ENCODE measurements around the gene CHPF.

The CHPF gene

DNA sequence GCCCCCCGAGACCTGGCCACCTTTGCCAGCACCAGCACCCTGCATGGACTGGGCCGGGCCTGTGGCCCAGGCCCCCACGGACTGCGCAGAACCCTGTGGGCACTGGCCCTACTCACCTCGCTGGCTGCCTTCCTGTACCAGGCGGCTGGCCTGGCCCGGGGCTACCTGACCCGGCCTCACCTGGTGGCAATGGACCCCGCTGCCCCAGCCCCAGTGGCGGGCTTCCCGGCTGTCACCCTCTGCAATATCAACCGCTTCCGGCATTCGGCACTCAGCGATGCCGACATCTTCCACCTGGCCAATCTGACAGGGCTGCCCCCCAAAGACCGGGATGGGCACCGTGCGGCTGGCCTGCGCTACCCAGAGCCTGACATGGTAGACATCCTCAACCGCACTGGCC lies 28.8 kb downstream of the CHPF start:
- no peak for DNase-seq (ENCODE audit: low read depth in 1 of 2, low spot score in 1 of 2)

DNA sequence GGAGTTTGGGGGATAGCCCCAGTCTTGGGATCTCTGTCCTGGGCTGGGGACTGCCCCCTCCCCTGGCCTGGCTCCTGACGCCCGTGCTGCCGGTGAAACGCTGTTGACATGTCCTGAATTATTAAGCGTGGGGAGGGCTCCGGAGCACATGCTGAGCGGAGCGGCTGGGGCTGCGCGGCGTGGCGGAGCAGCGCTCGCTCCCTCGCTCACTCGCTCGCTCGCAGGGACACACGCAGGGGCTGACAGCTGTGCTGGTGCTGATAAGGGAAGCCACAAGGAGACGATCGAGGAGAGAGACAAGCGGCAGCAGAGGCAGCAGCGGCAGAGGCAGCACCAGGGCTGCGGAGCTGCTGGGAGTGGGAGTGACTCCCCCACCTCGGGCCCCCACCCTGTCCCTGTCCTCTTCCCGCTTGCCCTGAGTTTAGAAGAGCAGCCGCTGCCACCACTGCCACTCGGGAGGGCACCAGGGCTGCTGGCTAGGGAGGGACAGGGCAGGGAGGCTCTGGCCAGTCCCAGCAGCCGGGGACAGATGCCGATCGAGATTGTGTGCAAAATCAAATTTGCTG lies 29.3 kb downstream of the CHPF start, which contains the start of gene ASIC4:
ASIC4 (plus strand) TSS at position 287 of the 566 bp plus-strand sequence; CDS start at position 530, 243 bp downstream.
- DNase-seq (ENCODE audit: low read depth in 1 of 2, low spot score in 1 of 2), result no peak

DNA sequence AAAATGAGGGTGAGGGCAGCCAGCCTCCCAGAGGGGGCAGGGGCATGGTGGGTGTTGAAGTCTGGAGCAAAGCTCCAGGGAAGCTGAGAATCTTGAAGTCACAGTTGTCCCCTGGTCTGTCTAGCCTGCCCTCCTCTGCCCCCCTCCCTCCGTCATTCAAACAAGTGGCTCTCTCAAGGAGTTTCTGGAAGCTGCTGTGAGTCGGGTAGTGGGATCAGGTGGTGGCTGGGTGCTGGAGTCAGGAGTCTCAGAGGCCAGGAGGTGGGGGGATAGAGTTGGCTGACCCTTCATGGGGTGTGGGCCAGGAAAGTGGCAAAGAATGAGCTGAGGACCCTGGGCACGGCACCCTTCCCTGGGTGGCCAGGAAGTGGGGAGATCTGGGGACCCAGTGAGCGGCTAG lies 29.8 kb downstream of the CHPF start:
- no peak for DNase-seq (ENCODE audit: low read depth in 1 of 2, low spot score in 1 of 2)

DNA sequence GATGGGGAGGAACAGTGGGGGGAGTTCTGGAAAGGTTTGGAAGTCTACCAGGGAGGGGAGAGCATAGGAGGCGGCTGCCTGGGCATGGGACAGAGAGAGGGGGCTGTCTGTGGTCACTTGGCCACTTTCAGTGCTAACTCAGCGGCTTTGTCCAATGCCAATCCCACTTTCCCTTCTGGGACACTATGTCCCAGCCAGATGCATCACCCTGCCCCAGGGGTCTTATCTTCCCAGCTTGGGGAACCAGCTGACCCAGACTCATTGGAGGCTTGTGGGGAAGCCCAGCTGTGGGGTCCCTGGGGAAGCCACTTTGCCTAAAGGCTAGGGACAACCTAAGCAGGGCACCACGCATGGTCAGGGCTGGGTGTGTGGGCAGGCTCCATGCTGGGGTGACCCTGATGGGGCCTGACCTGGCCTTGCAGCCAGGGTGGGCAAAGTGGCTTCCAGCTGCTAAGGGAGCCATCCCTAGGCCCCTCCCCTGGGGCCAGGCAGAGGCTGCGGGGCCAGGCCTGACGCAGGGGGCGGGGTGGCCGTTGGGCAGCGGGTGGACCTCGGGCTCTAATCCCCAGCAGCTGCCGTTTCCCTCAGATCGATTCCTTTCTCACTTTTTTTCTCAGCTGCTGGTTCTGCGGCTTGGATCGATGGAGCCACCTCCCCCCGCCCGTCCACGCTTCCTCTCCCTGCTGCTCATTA lies 30.9 kb downstream of the CHPF start:
- DNase-seq (ENCODE audit: low read depth in 1 of 2, low spot score in 1 of 2), result no peak

DNA sequence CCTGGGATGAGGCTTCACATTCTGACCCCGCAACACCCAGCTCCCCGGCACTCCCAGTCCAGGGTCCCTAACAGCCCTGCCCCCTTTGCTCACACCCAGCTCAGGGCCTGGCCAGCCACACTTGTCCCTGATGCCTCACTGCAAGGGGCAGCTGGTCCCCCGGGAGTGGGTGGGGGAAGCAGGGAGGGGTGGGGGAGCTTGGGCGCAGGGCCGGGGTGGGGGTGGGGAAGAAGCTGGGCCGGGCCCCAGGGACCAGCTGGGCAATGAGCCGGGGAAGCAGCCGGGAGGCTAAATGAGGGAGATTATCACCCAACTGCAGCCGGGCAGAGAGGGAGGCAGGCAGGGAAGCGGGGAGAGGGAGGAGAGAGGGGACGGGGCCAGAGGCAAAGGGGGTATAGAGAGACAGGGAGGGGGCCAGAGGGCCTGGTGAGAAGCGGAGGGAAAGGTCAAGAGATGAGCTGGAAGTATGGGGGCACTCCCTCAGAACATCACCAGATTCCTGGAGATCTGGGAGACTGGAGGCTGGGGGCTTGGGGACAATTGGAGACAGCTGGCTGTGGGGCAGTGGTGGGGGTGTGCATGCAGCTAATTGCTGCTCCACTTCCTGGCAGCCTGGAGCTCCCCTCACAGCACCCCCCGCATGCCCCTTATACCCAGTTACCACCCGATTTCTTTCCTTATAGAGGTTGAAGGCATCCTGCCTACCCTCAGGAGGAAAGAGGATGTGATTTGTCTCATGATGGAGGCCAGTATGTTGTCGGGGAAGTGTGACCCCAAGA lies 31.9 kb downstream of the CHPF start:
- no peak for DNase-seq (ENCODE audit: low read depth in 1 of 2, low spot score in 1 of 2)

DNA sequence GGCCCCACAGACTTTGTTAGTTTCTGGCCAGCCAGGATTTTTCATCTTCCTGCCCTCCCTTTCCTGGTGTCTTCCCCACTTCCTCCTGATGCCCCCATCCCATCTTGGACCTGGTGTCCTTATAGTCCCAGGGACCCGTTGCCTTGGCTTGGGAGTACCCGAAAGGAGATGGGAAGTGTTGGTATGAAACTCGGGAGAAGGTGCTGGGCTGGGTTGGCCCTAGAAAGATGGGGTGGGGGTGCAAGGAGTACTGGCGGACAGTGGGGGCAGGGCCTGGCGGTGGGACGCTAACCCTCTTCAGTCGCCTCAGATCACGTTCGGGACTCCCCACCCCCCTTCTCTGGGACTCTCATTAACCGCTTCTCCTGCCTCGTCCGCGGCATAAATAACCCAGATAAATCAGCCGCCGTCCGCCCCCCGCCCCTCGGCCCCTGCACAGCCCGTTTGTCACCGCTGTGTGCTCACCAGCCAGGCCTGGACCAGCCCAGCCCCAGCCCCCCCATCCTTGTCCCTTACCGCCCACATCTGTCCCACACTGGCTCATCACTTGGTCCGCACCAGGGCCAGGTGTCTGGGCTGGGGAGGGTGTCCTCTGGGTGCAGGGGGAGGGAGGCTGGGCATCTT lies 33.0 kb downstream of the CHPF start:
- DNase-seq (ENCODE audit: low read depth in 1 of 2, low spot score in 1 of 2), result no peak

DNA sequence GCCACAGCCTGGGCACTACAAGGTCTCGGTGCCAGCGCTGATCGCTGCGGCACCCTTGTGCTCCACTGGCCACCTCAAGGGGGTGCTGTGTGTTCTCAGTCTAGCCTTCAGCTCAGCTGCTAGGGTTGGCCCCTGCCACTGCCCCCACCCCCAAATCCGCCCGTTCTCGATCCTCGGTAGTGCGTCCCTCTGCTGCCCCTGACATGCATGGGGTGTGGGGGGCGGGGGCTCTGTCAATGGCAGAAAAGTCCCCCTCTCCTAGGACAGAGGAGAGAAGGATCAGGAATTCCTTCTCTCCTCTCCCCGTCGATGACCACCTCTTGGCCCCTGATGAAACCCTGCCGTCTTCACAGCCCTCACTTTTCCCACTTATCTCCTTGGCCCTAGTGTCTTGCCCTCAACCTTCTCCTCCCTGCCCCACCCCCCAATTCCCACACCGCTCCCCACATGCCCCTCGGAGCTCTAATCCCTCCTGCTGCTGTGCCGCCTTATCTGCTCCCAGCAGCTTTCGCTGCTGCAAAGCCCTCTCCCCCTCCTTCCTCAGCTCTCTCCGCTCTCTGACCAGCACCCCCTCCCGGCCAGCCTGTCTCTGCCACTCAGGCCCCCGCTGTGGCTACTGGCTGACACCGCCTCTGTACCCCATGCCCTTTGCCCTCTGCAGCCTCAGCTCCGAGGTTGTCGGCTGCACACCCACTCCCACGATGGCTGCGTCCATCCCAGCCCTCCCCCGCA lies 33.7 kb downstream of the CHPF start:
- no peak for DNase-seq (ENCODE audit: low read depth in 1 of 2, low spot score in 1 of 2)

DNA sequence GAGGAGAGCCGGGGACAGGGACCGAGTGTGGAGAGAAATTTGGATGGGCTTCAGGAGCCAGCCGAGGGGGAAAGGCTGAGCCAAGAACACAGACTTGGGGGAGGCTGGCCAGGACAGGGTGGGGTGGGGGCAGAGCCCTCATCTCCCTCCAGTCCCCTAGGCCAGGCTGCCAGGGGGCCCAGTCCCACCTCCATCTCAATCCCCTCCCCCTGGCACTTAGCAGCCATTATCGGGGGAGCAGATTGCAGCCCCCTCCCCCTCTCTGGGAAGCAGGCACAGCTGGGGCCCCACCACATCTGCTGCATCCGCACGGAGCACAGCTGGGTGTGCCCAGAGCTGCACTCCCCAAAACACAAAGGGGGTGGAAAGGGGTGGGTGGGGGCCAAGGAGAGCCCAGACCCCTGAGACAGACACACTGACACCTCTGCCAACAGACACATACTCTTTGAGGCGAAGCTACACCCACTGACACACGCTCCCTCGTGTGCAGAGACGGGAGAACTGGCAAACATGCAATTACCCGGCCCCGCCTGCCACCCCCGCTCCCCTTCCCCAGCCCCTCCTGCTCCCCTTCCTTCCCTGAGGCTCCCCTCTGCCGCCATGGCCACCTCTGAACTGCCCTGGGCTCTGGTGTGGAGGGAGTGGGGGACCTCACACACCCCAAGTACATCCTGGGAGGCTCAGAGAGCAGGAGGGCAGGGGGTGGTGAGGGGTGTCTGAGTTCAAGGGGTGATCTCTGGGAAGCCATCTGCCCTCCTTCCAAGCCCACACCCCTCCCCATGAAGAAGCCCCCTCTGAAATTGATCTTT lies 34.4 kb downstream of the CHPF start:
- DNase-seq (ENCODE audit: low read depth in 1 of 2, low spot score in 1 of 2), result no peak

DNA sequence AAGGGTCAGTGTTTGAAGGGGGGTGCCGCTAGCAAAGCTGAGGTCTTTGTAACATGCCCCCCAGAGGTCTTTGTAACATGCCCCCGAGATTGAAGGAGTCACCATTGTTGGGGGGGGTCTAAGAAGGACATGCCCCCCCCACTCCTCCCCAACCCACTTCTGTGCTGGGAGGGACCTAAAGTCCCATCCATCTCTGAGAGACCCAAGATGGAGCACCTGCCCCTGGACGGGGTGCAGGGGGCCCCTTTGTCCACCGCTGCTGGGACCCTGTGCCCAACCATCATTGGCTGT lies 35.2 kb downstream of the CHPF start:
- DNase-seq (ENCODE audit: low read depth in 1 of 2, low spot score in 1 of 2), result no peak

DNA sequence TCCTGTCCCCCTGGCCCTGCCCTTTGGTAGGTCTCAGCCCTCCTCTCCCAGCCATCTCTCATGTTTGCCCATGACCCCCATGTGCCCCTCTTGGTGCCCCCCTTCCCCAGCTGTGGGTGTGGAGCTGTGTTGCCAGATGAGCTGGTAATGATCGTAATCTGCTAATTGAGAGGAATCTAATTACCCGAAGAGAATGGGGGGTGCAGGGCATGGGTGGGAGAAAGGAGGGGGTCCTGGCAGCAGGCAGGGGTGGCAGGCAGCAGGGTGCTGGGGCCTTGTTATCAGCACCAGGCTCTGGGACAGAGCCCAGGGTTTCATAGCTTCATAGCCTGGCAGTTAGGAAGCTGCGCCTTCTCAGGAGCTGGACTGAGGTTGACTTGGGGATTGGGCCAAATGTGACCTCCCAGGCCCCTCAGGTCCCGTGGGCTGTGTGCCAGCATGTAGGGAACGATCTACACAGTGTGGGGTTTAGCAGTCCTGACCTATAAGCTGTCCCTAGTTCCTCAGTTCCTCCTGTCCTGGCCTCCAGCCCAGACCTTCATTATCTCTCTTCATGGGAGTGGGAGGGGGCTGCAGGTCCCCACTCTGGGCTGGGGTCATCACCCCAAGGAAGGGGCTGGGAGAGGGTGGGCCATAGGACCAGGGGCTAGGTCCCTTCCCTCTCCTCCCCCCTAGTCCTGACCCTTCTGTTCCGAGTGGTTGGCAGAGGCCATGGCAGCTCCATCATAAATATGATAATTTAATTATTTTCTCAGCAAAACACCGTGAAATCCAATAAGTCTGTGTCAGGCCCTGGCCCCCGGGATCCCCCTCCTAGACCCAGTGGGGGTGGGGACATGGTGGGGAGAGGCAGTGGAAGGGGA lies 35.8 kb downstream of the CHPF start:
- DNase-seq (ENCODE audit: low read depth in 1 of 2, low spot score in 1 of 2), result no peak

DNA sequence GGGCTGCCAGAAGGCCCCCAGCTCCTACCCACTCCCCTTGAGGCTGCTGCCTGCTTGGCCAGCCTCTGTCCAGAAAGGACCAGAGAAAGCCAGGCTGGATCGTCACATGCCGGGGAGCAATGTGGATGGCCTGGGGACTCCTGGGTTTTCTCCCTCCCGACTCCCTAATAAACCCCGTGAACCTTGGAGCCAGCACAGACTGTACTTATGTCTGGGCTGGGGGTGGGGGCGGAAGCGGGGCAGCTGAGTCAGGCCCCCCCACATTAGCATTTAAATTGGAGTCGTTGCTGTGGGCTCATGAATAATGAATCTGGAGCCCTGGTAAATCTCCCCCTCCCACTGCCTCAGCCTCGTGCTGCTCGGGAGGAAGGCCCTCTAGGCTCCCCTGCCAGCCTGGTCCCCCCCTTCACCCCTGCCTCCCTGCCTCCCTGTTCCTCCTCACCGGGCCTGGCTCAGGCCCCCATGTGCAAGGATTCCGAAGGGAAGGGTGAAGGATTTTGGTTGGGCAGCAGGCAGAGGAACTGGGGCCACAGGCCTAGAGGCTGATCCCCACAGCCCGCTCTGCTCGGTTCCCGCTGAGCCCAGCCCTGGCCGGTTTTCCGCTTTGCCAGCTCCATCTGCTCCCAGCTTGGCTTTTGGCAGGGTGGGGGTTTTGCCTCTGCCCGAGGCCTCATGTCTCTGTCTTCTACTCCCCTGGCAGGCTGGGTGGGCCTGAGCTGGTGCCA lies 36.6 kb downstream of the CHPF start:
- DNase-seq (ENCODE audit: low read depth in 1 of 2, low spot score in 1 of 2), result no peak

DNA sequence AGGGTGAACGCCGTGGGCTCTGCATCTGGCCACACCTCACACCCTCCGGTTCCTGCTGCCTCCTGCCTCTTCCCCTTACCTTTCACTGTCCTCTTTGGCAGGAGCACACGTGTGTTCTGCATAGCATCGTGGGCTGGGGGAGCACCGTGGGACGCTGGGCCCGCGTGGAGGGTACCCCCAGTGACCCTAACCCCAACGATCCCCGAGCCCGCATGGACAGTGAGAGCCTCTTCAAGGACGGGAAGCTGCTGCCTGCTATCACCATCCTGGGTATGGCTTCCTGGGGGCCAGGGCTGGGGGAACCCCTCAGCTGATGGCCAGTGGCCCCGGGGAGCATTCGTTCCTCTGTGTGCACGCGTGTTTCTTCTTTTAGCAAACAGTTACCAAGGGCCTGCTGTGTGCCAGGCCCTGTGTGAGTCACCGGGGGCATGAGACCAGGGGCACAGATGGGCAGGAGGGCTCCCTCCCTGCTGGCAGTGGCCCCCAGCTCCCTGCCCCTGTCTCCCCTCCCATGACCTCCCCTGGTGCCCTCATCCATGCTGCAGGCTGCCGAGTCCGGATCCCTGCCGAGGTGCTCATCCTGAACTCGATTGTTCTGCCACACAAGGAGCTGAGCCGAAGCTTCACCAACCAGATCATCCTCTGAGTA lies 37.3 kb downstream of the CHPF start:
- DNase-seq (ENCODE audit: low read depth in 1 of 2, low spot score in 1 of 2), result no peak

DNA sequence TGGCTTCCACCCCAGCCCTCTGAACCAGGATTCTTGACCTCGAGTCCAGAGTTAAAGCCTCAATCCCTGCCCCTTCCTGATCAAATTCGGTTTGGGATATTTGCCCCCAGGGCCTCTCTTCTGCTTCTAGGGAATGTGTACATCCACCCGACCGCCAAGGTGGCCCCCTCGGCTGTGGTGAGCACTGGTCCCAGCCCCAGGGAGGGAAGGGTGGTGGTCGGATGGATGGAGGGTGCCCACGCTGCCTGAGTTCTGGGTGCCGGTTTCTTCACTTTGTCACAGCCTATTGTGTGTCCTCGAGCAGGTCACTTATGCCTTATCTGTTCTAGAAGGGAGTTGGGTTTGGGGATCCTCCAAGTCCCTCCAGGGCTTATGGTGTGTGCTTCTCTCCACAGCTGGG lies 38.0 kb downstream of the CHPF start:
- DNase-seq (ENCODE audit: low read depth in 1 of 2, low spot score in 1 of 2), result no peak

DNA sequence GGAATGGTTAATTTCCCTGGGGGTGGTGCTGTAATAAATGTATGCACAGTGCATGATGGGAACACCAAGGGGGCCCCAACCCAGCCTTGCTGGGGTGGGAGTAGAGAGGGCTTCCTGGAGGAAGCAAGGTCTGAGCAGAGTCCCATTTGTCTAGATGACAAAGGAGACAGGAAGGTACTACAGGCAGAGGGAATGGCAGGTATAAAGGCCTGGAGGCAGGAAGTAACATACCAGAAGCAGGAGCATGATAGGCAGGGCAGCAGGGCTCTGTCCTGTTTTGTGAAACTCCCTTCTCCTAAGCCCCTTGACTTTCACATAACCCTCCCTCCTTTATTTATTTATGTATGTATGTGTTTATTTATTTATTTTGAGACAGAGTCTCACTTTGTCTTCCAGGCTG lies 41.0 kb downstream of the CHPF start:
- no peak for DNase-seq (ENCODE audit: low read depth in 1 of 2, low spot score in 1 of 2)

DNA sequence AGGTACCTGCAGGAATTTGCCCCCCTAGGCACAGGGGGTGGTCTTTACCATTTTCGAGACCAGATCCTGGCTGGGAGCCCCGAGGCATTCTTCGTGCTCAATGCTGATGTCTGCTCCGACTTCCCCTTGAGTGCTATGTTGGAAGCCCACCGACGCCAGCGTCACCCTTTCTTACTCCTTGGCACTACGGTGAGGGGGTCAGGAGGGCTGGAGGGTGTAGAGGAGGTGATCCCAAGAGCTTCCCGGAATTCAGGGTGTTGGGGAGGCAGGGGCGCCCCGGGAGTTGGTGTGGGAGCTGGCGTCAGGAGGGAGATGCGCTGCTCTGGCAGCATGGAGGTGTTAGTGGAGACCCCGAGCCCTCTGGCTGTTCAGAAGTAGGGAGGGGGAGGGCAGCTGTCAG lies 41.8 kb downstream of the CHPF start:
- DNase-seq (ENCODE audit: low read depth in 1 of 2, low spot score in 1 of 2), result no peak

DNA sequence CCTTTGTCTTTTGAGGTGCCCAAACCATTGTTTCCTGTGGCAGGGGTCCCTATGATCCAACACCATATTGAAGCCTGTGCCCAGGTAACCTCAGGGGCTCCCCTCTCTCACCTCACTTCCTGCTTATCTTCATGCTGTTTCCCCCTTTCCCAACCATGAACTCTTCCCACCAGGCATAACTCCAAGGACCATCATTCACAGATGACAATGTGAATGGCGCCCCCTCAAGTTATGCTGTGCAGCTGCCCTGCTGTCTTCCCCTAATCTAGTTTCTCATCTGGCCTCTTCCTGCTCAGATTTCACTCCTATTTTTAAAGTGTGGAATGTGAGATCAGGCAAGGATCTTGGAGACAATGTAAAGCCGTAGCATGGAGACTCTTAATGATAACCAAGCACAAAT lies 43.5 kb downstream of the CHPF start:
- no peak for DNase-seq (ENCODE audit: low read depth in 1 of 2, low spot score in 1 of 2)

DNA sequence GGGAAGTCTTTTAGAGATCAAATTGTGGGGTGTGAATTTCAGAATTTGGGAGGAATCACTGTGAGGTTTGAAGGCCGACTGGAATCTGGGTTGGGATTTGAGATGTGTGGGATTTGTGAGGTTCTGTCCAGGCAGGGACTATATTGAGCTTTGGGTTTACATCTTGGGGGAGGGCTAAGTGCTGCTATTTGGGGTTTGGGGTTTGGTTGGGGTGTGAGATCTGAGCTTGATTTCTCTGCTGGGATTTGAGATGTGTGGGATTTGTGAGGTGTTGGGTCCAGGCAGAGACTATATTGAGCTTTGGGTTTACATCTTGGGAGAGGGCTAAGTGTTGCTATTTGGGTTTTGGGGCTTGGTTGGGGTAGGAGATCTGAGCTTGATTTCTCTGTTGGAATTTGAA lies 44.1 kb downstream of the CHPF start:
- DNase-seq (ENCODE audit: low read depth in 1 of 2, low spot score in 1 of 2), result no peak

DNA sequence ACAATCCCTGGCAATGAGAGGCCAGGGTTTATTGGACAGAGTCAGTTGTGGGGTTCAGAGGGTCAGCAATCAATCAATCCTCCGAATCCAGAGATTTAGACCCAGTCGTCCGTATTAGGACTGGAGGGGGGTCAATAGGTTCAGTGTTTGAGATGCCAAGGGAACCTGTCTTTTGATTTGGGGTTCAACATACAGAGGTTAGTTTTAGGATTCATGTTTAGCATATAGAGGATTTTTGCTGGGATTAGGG lies 44.6 kb downstream of the CHPF start:
- no peak for DNase-seq (ENCODE audit: low read depth in 1 of 2, low spot score in 1 of 2)

Data from activated T-helper 1 cell treated with anti-CD3 and anti-CD28 coated beads, Interleukin-2, amount 50 U/mL, for 16 hours (primary cell).